ENCODE data around the gene CATSPERD. TPM values are rescaled to one million over a fixed set of nuclear protein-coding genes. Genes with fewer than 3 reads are reported as not detected.

Gene CATSPERD
- total RNA-seq, 2 donors from 2014 or later: not detected

- peaks cover 0 to 12% of the 10 kb centered on the region in 2 donors for H3K36me3 ChIP-seq (replicated peaks in 1 of 2; ENCODE audit: insufficient read depth in 1 of 2, low read depth in 2 of 2)
- ATAC-seq (peak; percentile 77), DNase-seq (peak; percentile 98 to 99 (median 98))
- 0 to 5% methylated on average over 24 to 73 of the region's 73 CpGs for WGBS, 2 donors
- intact Hi-C loops (cut with DNase I): no loop called here
- H3K9me3 ChIP-seq: no peaks in the 10 kb centered on the region
- peaks cover 40% of the 10 kb centered on the region for H3K4me1 ChIP-seq
- no peaks in the 10 kb centered on the region for H3K27me3 ChIP-seq
- H3K27ac ChIP-seq: peak within 1 kb of the TSS; percentile 88 to 94 (median 92)
- TF ChIP-seq, protein P1, sequence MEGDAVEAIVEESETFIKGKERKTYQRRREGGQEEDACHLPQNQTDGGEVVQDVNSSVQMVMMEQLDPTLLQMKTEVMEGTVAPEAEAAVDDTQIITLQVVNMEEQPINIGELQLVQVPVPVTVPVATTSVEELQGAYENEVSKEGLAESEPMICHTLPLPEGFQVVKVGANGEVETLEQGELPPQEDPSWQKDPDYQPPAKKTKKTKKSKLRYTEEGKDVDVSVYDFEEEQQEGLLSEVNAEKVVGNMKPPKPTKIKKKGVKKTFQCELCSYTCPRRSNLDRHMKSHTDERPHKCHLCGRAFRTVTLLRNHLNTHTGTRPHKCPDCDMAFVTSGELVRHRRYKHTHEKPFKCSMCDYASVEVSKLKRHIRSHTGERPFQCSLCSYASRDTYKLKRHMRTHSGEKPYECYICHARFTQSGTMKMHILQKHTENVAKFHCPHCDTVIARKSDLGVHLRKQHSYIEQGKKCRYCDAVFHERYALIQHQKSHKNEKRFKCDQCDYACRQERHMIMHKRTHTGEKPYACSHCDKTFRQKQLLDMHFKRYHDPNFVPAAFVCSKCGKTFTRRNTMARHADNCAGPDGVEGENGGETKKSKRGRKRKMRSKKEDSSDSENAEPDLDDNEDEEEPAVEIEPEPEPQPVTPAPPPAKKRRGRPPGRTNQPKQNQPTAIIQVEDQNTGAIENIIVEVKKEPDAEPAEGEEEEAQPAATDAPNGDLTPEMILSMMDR (IDR thresholded peaks at IDR 0.05): peak; percentile 91 to 100 (median 99)
- TF ChIP-seq POLR2A (IDR thresholded peaks at IDR 0.05): peak; percentile 91 to 99 (median 98)
- H3K4me3 ChIP-seq: peak within 1 kb of the TSS; percentile 59 to 100
Measured at GRCh38 chr19:5690125-5690954, 30.1 kb upstream of the CATSPERD start, which contains the start of gene RPL36. RPL36 (plus strand) TSS chr19:5690295; CDS start chr19:5690508, 213 bp downstream.

- ATAC-seq (no peak), DNase-seq (peak; percentile 63 to 74 (median 70))
- TF ChIP-seq, protein P1 (IDR thresholded peaks at IDR 0.05): no peak
- no peak for TF ChIP-seq POLR2A (IDR thresholded peaks at IDR 0.05)
- WGBS, 2 donors: 2 to 3% methylated on average over 15 to 54 of the region's 54 CpGs
- Histone ChIP-seq H3K36me3 (replicated peaks in 1 of 2; ENCODE audit: insufficient read depth in 1 of 2, low read depth in 2 of 2) (peaks cover 0 to 12% of the 10 kb centered on the region in 2 donors), H3K9me3 (no peaks in the 10 kb centered on the region), H3K4me1 (peaks cover 39% of the 10 kb centered on the region), H3K4me3 (peak overlapping the region; percentile 59 to 100), H3K27ac (peak overlapping the region; percentile 88 to 94 (median 92)), H3K27me3 (no peaks in the 10 kb centered on the region)
- intact Hi-C loops (cut with DNase I): no loop called here
Measured at GRCh38 chr19:5690955-5691821, 29.2 kb upstream of the CATSPERD start.

DNA sequence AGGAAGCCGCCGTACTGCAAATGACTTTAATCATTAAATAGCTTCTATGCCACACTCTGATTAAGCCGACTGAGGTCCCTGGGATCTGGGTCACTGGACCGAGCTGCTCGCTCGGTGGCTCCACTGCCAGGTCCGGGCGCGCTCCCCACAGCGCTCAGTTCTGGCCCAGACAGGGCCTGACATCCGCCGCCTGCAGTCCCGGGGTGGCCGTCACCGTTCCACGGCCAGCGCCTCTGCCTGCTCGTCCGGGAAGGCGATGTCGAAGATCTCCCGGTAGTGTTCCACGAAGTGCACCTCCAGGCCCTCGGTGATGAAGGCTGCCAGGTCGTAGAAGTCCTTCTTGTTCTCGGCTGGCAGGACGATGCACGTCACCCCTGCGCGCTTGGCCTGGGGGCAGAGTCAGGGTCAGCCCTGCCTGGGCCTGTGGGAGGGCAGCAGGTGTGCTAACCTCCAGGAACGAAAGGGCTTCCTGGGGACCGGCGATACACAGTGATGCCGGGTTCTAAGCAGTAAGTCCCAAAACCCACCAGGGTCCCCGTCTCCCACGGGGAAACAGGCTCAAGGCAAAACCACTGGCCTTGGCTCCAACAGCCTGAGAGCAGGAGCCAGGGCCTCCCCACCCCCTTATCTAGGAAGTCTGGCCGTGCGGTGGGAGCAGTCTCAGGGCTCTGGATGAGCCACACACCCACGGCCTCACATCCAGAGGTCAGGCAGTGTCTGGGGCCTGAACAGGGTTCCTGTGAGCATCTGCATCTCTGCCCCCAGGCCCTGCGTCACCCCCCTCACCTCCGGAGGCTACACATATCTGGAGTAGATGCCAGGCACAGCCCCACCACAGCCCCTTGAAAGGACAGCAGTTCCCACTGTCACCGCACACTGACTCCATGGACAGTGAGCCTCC lies 28.4 kb upstream of the CATSPERD start:
- ATAC-seq (no peak), DNase-seq (no peak)
- peak overlapping the region in 3 of 4 donors; percentile 91 to 94 (median 94) for H3K27ac ChIP-seq
- H3K27me3 ChIP-seq: no peaks in the 10 kb centered on the region
- peaks cover 0 to 12% of the 10 kb centered on the region in 2 donors for H3K36me3 ChIP-seq (replicated peaks in 1 of 2; ENCODE audit: insufficient read depth in 1 of 2, low read depth in 2 of 2)
- no peak for TF ChIP-seq POLR2A (IDR thresholded peaks at IDR 0.05)
- TF ChIP-seq, protein P1 (IDR thresholded peaks at IDR 0.05): no peak
- H3K9me3 ChIP-seq: no peaks in the 10 kb centered on the region
- WGBS, 2 donors: 45% methylated on average over 42 of the region's 42 CpGs; no CpG with 5 or more reads in 1 of the 2 donors
- H3K4me3 ChIP-seq: no peak overlapping the region
- H3K4me1 ChIP-seq: peaks cover 31% of the 10 kb centered on the region
- intact Hi-C loops (cut with DNase I): no loop called here

GRCh38 chr19:5692723-5693194 lies 27.7 kb upstream of the CATSPERD start:
- Histone ChIP-seq H3K36me3 (replicated peaks in 1 of 2; ENCODE audit: insufficient read depth in 1 of 2, low read depth in 2 of 2) (peaks cover 0 to 12% of the 10 kb centered on the region in 2 donors), H3K27ac (no peak overlapping the region), H3K27me3 (no peaks in the 10 kb centered on the region), H3K4me3 (no peak overlapping the region), H3K9me3 (no peaks in the 10 kb centered on the region), H3K4me1 (peaks cover 24% of the 10 kb centered on the region)
- no peak for ATAC-seq
- TF ChIP-seq POLR2A (IDR thresholded peaks at IDR 0.05): no peak
- TF ChIP-seq, protein P1 (IDR thresholded peaks at IDR 0.05): no peak
- intact Hi-C loops (cut with DNase I): no loop called here
- no peak for DNase-seq
- 60 to 88% methylated on average over 2 to 7 of the region's 7 CpGs for WGBS, 2 donors

Data from body of pancreas (tissue), 4 donors.